SKM-1 (cell line): ENCODE results near the gene RNASEH2C.
"Not testable (repeated sequence)": the region's sequence is repeated elsewhere in the genome, so short reads cannot be mapped to it uniquely, and the experiment has no call there.

ENCODE experiments used
- DNase-seq: peaks from one replicate; lab custom pipeline; 2025; ENCODE audit not compliant: unreplicated experiment; lab: John Stamatoyannopoulos, UW

RNASEH2C gene

GRCh38 chr11:65691847-65692246 lies 28.8 kb downstream of the RNASEH2C start:
- DNase-seq, result not testable (repeated sequence)

- no peak for DNase-seq
Measured at GRCh38 chr11:65685981-65686380, 34.6 kb downstream of the RNASEH2C start.

- not testable (repeated sequence) for DNase-seq
Measured at GRCh38 chr11:65683480-65683879, 37.1 kb downstream of the RNASEH2C start.

- no peak for DNase-seq
Measured at GRCh38 chr11:65680192-65680743, 40.3 kb downstream of the RNASEH2C start.

- no peak for DNase-seq
Measured at GRCh38 chr11:65672982-65673381, 47.6 kb downstream of the RNASEH2C start.

GRCh38 chr11:65672180-65672860 lies 48.3 kb downstream of the RNASEH2C start:
- DNase-seq, result no peak
